GM23338 (cell line): Measurements from ENCODE around the gene CHST11.

Source experiments
- CREB1 ChIP-seq: fragments of 250-450 bp; sonication (Bioruptor Pico); IDR thresholded peaks from 2 replicates; pipeline ENCODE4 v1.5.0; 2020; ENCODE audit warnings: low read depth, mild to moderate bottlenecking, moderate library complexity
- CTCF ChIP-seq, 2 experiments: fragments of 200-600 bp in 1 of 2; sonication (generic) in 1 of 2; conservative IDR thresholded peaks; 2 replicates each; pipeline versions ENCODE4 v1.5.1 to v1.6.1; 2016 to 2017; ENCODE audit warnings: antibody characterized with exemption in 2 of 2, low read depth in 2 of 2, mild to moderate bottlenecking in 2 of 2, moderate library complexity in 1 of 2
- ETS1 ChIP-seq: IDR thresholded peaks from 2 replicates; pipeline ENCODE4 v1.6.1; 2016; ENCODE audit warnings: antibody characterized with exemption
- EZH2 ChIP-seq: fragments of 200-600 bp; sonication (generic); IDR thresholded peaks from one replicate; pipeline ENCODE4 v1.8.0; 2017; ENCODE audit warnings: antibody characterized with exemption, mild to moderate bottlenecking, low read depth; ENCODE audit not compliant: unreplicated experiment
- EZH2phosphoT487 ChIP-seq: fragments of 200-600 bp; sonication (generic); IDR thresholded peaks from one replicate; pipeline ENCODE4 v1.8.1; 2018; ENCODE audit warnings: antibody characterized with exemption; ENCODE audit not compliant: unreplicated experiment
- JUNB ChIP-seq: IDR thresholded peaks from one replicate; pipeline ENCODE4 v1.6.1; 2016; ENCODE audit warnings: antibody characterized with exemption; ENCODE audit not compliant: unreplicated experiment
- POLR2AphosphoS5 ChIP-seq: IDR thresholded peaks from 2 replicates; pipeline ENCODE4 v1.6.1; 2016; ENCODE audit warnings: antibody characterized with exemption, low read depth
- STAT1 ChIP-seq: IDR thresholded peaks from one replicate; pipeline ENCODE4 v1.6.1; 2016; ENCODE audit warnings: antibody characterized with exemption; ENCODE audit not compliant: unreplicated experiment
- ZNF114 ChIP-seq: fragments of 250-450 bp; sonication (Bioruptor Pico); IDR thresholded peaks from 2 replicates; pipeline ENCODE4 v1.5.0; 2020; ENCODE audit warnings: mild to moderate bottlenecking, moderate library complexity
- TF ChIP-seq, protein P1 (sequence below): IDR thresholded peaks from one replicate; pipeline ENCODE4 v1.6.1; 2018; ENCODE audit warnings: antibody characterized with exemption; ENCODE audit not compliant: unreplicated experiment
- TF ChIP-seq, protein P2 (sequence below): fragments of 250-450 bp; sonication (Bioruptor Pico); IDR thresholded peaks from 2 replicates; pipeline ENCODE4 v1.5.0; 2020; ENCODE audit warnings: mild to moderate bottlenecking, moderate library complexity

DNA sequence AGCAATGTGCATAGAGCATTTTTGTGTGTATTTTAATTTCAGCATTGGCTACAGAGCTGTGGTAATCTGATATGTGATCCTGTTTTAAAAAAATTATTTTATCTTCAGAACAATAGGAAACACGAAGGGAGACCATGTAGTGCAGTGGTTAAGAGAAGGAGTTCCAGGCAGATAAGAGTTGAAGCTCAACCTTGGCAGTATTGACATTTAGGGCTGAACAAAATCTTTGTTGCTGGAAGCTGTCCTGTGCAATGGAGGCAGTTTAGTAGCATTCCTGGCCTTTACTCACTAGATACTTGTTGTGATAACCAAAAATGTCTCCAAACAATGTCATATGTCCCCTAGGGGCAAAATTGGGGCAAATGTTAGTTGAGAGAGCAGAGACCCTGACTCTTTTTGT is 59.2 kb downstream of the CHST11 start:
- TF ChIP-seq EZH2, result no peak
- no peak for TF ChIP-seq CTCF (conservative IDR thresholded peaks at IDR 0.05; ENCODE audit: low read depth in 2 of 2)
- no peak for TF ChIP-seq CREB1 (CRISPR knock-in tag)
- TF ChIP-seq EZH2phosphoT487, result no peak
- TF ChIP-seq POLR2AphosphoS5, result no peak
- TF ChIP-seq JUNB, result no peak
- TF ChIP-seq, protein P1, sequence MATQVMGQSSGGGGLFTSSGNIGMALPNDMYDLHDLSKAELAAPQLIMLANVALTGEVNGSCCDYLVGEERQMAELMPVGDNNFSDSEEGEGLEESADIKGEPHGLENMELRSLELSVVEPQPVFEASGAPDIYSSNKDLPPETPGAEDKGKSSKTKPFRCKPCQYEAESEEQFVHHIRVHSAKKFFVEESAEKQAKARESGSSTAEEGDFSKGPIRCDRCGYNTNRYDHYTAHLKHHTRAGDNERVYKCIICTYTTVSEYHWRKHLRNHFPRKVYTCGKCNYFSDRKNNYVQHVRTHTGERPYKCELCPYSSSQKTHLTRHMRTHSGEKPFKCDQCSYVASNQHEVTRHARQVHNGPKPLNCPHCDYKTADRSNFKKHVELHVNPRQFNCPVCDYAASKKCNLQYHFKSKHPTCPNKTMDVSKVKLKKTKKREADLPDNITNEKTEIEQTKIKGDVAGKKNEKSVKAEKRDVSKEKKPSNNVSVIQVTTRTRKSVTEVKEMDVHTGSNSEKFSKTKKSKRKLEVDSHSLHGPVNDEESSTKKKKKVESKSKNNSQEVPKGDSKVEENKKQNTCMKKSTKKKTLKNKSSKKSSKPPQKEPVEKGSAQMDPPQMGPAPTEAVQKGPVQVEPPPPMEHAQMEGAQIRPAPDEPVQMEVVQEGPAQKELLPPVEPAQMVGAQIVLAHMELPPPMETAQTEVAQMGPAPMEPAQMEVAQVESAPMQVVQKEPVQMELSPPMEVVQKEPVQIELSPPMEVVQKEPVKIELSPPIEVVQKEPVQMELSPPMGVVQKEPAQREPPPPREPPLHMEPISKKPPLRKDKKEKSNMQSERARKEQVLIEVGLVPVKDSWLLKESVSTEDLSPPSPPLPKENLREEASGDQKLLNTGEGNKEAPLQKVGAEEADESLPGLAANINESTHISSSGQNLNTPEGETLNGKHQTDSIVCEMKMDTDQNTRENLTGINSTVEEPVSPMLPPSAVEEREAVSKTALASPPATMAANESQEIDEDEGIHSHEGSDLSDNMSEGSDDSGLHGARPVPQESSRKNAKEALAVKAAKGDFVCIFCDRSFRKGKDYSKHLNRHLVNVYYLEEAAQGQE, result no peak
- TF ChIP-seq, protein P2, sequence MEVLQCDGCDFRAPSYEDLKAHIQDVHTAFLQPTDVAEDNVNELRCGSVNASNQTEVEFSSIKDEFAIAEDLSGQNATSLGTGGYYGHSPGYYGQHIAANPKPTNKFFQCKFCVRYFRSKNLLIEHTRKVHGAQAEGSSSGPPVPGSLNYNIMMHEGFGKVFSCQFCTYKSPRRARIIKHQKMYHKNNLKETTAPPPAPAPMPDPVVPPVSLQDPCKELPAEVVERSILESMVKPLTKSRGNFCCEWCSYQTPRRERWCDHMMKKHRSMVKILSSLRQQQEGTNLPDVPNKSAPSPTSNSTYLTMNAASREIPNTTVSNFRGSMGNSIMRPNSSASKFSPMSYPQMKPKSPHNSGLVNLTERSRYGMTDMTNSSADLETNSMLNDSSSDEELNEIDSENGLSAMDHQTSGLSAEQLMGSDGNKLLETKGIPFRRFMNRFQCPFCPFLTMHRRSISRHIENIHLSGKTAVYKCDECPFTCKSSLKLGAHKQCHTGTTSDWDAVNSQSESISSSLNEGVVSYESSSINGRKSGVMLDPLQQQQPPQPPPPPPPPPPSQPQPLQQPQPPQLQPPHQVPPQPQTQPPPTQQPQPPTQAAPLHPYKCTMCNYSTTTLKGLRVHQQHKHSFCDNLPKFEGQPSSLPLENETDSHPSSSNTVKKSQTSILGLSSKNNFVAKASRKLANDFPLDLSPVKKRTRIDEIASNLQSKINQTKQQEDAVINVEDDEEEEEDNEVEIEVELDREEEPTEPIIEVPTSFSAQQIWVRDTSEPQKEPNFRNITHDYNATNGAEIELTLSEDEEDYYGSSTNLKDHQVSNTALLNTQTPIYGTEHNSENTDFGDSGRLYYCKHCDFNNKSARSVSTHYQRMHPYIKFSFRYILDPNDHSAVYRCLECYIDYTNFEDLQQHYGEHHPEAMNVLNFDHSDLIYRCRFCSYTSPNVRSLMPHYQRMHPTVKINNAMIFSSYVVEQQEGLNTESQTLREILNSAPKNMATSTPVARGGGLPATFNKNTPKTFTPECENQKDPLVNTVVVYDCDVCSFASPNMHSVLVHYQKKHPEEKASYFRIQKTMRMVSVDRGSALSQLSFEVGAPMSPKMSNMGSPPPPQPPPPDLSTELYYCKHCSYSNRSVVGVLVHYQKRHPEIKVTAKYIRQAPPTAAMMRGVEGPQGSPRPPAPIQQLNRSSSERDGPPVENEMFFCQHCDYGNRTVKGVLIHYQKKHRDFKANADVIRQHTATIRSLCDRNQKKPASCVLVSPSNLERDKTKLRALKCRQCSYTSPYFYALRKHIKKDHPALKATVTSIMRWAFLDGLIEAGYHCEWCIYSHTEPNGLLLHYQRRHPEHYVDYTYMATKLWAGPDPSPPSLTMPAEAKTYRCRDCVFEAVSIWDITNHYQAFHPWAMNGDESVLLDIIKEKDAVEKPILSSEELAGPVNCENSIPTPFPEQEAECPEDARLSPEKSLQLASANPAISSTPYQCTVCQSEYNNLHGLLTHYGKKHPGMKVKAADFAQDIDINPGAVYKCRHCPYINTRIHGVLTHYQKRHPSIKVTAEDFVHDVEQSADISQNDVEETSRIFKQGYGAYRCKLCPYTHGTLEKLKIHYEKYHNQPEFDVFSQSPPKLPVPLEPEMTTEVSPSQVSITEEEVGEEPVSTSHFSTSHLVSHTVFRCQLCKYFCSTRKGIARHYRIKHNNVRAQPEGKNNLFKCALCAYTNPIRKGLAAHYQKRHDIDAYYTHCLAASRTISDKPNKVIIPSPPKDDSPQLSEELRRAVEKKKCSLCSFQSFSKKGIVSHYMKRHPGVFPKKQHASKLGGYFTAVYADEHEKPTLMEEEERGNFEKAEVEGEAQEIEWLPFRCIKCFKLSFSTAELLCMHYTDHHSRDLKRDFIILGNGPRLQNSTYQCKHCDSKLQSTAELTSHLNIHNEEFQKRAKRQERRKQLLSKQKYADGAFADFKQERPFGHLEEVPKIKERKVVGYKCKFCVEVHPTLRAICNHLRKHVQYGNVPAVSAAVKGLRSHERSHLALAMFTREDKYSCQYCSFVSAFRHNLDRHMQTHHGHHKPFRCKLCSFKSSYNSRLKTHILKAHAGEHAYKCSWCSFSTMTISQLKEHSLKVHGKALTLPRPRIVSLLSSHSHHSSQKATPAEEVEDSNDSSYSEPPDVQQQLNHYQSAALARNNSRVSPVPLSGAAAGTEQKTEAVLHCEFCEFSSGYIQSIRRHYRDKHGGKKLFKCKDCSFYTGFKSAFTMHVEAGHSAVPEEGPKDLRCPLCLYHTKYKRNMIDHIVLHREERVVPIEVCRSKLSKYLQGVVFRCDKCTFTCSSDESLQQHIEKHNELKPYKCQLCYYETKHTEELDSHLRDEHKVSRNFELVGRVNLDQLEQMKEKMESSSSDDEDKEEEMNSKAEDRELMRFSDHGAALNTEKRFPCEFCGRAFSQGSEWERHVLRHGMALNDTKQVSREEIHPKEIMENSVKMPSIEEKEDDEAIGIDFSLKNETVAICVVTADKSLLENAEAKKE (CRISPR knock-in tag), result no peak
- no peak for TF ChIP-seq ETS1
- TF ChIP-seq STAT1, result no peak
- no peak for TF ChIP-seq ZNF114 (CRISPR knock-in tag)
